ENCODE results near the gene SAMMSON. TPM values are rescaled to one million over a fixed set of nuclear protein-coding genes. Genes with fewer than 3 reads are reported as not detected.

Gene SAMMSON
- polyA plus RNA-seq, 4 donors = not detected

DNA sequence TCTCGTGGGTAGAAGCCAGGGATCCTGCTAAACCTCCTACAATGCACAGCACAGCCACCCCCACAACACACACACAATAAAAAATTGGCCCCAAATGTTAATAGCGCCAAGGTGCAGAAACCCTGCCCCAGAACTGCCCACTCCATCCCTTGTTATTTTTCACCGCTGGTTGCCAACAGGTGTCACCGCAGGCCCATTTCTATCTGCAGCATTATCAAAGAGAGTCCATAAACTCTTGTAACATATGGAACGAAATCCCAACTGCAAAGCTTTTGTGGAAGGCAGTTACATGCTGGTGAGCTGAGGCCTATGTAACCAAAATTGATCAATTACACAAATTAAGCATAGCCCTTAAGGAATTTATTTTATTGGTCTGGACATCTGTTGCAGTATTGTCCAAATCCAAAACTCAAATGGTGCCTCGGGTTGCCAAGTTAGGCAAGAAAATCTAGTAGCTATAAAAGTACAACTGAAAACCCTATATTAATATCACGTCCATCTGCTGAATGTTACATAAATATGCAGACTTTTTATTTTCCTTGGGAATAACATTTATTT lies 66.2 kb downstream of the SAMMSON start:
- no peaks in the 10 kb centered on the region for H3K4me1 ChIP-seq (ENCODE audit: control insufficient read depth in 3 of 3, insufficient read depth in 2 of 3, low read depth in 1 of 3, low read length in 2 of 3)
- no peaks in the 10 kb centered on the region for H3K9me3 ChIP-seq (ENCODE audit: control insufficient read depth in 2 of 2, insufficient read depth in 1 of 2, low read depth in 1 of 2, low read length in 1 of 2)
- FAIRE-seq = no peak
- 31 to 59% (median 46%) methylated on average over 7 of the region's 7 CpGs for WGBS, 3 donors
- peaks cover 0 to 9% (median 0%) of the 10 kb centered on the region in 3 donors for H3K27me3 ChIP-seq (ENCODE audit: control insufficient read depth in 3 of 3, insufficient read depth in 3 of 3, low read length in 3 of 3)
- no peak for DNase-seq
- H3K36me3 ChIP-seq (ENCODE audit: control insufficient read depth in 3 of 3, insufficient read depth in 2 of 3, low read depth in 1 of 3, low read length in 3 of 3) = no peaks in the 10 kb centered on the region
- H3K4me3 ChIP-seq (ENCODE audit: low read depth in 1 of 3, low read length in 3 of 3) = no peak overlapping the region
- H3K27ac ChIP-seq (ENCODE audit: low read depth in 1 of 3, low read length in 2 of 3) = no peak overlapping the region

DNA sequence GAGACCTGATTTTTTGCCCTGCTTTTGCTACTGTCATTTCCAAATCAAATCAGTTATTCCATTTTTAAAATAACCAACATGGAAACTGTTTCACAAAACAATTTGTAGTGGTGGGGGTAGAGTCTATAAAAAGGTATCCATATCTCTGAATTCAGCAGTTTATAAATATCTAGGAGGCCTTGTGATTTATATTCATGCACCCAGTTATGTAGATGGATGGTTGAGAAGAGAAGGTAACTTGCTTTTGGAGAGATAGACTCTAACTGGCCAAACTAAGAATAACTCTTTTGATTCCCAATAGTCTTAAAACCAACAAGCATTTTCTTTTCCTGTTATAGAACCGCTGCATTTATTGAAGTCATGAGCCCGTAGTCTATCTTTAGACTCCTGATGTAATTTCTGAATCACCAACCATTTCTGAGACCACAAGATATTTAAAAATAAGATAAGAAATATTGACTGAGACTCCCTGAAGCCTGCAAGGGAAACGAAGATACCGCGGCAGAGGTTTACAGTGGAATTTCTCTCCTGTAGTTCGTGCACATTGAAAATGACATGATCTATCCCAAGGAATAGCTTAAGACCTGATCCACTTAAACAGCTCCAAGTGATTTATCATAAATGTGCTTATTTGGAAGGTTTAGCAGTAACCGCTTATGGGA lies 68.5 kb downstream of the SAMMSON start:
- H3K4me3 ChIP-seq (ENCODE audit: low read depth in 1 of 3, low read length in 3 of 3) = no peak overlapping the region
- no peaks in the 10 kb centered on the region for H3K9me3 ChIP-seq (ENCODE audit: control insufficient read depth in 2 of 2, insufficient read depth in 1 of 2, low read depth in 1 of 2, low read length in 1 of 2)
- DNase-seq = no peak
- no peak overlapping the region for H3K27ac ChIP-seq (ENCODE audit: low read depth in 1 of 3, low read length in 2 of 3)
- WGBS, 3 donors = 60 to 67% (median 63%) methylated on average over 7 of the region's 7 CpGs
- FAIRE-seq = no peak
- no peaks in the 10 kb centered on the region for H3K36me3 ChIP-seq (ENCODE audit: control insufficient read depth in 3 of 3, insufficient read depth in 2 of 3, low read depth in 1 of 3, low read length in 3 of 3)
- H3K4me1 ChIP-seq (ENCODE audit: control insufficient read depth in 3 of 3, insufficient read depth in 2 of 3, low read depth in 1 of 3, low read length in 2 of 3) = no peaks in the 10 kb centered on the region
- peaks cover 0 to 7% (median 0%) of the 10 kb centered on the region in 3 donors for H3K27me3 ChIP-seq (ENCODE audit: control insufficient read depth in 3 of 3, insufficient read depth in 3 of 3, low read length in 3 of 3)

DNA sequence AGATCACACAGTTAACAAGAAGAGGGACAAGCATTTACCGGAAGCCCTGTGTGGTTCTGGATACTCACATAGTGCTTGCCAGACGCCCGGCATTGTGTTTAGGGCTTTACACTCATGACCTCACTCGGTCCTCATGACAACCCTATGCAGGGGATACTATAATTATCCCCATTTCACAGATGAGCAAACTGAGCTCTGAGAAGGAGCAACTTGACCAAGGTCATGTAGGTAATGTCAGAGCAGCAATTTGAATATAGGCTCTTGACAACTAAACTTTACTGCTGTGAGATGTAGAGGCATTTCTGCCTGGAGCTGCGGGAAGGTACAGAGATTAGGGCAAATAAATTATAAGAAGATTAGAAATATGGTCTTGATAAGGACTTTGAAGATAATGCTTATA lies 70.0 kb downstream of the SAMMSON start:
- no peak overlapping the region for H3K27ac ChIP-seq (ENCODE audit: low read depth in 1 of 3, low read length in 2 of 3)
- DNase-seq = no peak
- H3K36me3 ChIP-seq (ENCODE audit: control insufficient read depth in 3 of 3, insufficient read depth in 2 of 3, low read depth in 1 of 3, low read length in 3 of 3) = no peaks in the 10 kb centered on the region
- no peak overlapping the region for H3K4me3 ChIP-seq (ENCODE audit: low read depth in 1 of 3, low read length in 3 of 3)
- no peak for FAIRE-seq
- no peaks in the 10 kb centered on the region for H3K4me1 ChIP-seq (ENCODE audit: control insufficient read depth in 3 of 3, insufficient read depth in 2 of 3, low read depth in 1 of 3, low read length in 2 of 3)
- peaks cover 0 to 7% (median 2%) of the 10 kb centered on the region in 3 donors for H3K27me3 ChIP-seq (ENCODE audit: control insufficient read depth in 3 of 3, insufficient read depth in 3 of 3, low read length in 3 of 3)
- no peaks in the 10 kb centered on the region for H3K9me3 ChIP-seq (ENCODE audit: control insufficient read depth in 2 of 2, insufficient read depth in 1 of 2, low read depth in 1 of 2, low read length in 1 of 2)
- 73 to 83% (median 77%) methylated on average over 5 of the region's 5 CpGs for WGBS, 3 donors

DNA sequence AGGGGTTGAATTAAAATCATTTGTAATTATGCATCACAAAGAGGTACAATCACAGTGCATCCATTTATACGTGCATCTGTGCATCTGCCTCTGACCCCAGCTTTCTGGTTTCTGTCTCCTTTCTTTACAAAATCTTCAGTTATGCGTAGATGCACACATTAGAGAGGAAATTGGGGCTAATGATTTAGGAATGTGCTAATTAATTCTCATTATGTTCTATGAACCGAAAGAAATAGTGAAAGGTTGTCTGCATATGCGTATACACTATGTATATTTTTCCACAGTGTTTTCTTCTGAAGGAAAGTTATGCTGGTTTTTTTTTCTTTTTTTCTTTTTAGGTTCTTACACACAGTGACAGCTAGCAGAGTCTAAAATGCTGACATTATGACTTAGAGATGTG lies 71.6 kb downstream of the SAMMSON start:
- Histone ChIP-seq H3K27ac (ENCODE audit: low read depth in 1 of 3, low read length in 2 of 3) (no peak overlapping the region), H3K4me3 (ENCODE audit: low read depth in 1 of 3, low read length in 3 of 3) (no peak overlapping the region), H3K36me3 (ENCODE audit: control insufficient read depth in 3 of 3, insufficient read depth in 2 of 3, low read depth in 1 of 3, low read length in 3 of 3) (no peaks in the 10 kb centered on the region), H3K27me3 (ENCODE audit: control insufficient read depth in 3 of 3, insufficient read depth in 3 of 3, low read length in 3 of 3) (peaks cover 0 to 7% (median 2%) of the 10 kb centered on the region in 3 donors), H3K9me3 (ENCODE audit: control insufficient read depth in 2 of 2, insufficient read depth in 1 of 2, low read depth in 1 of 2, low read length in 1 of 2) (no peaks in the 10 kb centered on the region), H3K4me1 (ENCODE audit: control insufficient read depth in 3 of 3, insufficient read depth in 2 of 3, low read depth in 1 of 3, low read length in 2 of 3) (no peaks in the 10 kb centered on the region)
- DNase-seq = no peak
- FAIRE-seq = no peak
- WGBS, 3 donors = 71 to 74% (median 74%) methylated on average over 4 of the region's 4 CpGs

DNA sequence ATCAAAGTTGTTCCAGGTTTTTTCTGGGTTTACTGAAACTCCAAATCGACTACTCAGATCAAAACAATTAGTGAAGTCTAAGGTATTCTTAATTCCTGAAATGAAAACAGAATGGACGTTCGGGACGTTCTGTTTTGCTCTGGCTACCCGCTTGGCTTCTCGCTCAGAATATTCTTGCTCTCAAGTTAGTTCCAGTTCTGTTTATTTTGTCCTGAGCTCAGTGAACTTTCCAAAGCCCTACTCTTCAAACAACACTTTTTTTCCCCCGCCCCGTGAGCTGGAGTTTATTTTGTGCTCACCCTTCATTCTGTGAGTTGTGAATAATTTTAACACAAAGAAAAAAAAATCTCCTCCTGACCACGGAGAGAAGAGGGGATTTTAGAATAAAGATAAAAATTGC lies 72.6 kb downstream of the SAMMSON start:
- peaks cover 0 to 2% (median 0%) of the 10 kb centered on the region in 3 donors for H3K4me1 ChIP-seq (ENCODE audit: control insufficient read depth in 3 of 3, insufficient read depth in 2 of 3, low read depth in 1 of 3, low read length in 2 of 3)
- FAIRE-seq (no peak), DNase-seq (no peak)
- WGBS, 3 donors = 10 to 14% (median 10%) methylated on average over 9 of the region's 9 CpGs
- H3K27ac ChIP-seq (ENCODE audit: low read depth in 1 of 3, low read length in 2 of 3) = no peak overlapping the region
- no peaks in the 10 kb centered on the region for H3K36me3 ChIP-seq (ENCODE audit: control insufficient read depth in 3 of 3, insufficient read depth in 2 of 3, low read depth in 1 of 3, low read length in 3 of 3)
- peaks cover 0 to 7% (median 2%) of the 10 kb centered on the region in 3 donors for H3K27me3 ChIP-seq (ENCODE audit: control insufficient read depth in 3 of 3, insufficient read depth in 3 of 3, low read length in 3 of 3)
- H3K9me3 ChIP-seq (ENCODE audit: control insufficient read depth in 2 of 2, insufficient read depth in 1 of 2, low read depth in 1 of 2, low read length in 1 of 2) = no peaks in the 10 kb centered on the region
- H3K4me3 ChIP-seq (ENCODE audit: low read depth in 1 of 3, low read length in 3 of 3) = peak overlapping the region in 1 of 3 donors; percentile 24

DNA sequence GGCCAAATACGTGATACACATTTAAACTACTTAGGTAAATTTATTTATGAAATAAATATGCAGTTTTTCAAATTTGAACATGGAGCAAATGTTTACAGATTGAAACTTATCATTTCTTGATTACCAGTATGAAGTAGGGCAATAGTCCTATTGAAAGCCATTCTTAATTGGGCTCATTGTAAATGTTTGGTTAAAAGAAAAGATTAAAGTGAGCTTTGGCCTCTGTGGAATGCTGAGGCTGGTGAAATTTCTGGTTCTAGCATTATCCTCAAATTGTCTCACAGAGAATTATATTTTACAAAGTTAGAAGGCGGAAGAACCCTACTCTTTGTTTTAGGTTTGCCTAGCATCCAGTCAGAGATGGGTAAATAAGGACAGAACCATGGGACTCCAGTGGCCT lies 73.2 kb downstream of the SAMMSON start:
- no peak for FAIRE-seq
- 70 to 85% (median 83%) methylated on average over 2 of the region's 2 CpGs for WGBS, 3 donors

DNA sequence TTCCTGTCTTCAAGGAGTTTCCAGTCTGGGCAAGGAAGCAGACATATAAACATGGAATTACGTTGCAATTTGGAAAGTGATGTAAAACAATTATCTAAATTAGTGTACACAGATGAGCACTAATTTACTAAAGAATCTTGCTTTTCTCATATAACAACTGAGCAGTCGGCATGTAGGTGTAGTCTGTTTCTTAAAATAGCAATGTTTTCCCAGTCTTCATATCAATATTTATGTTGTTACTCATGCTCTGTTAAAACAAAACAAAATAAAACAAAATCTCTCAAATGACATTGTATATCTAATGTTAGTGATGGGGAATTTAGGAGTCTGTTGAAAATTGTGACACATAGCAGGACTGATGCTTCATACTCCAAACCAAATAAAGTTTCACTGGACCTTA lies 75.6 kb downstream of the SAMMSON start:
- Histone ChIP-seq H3K27me3 (ENCODE audit: control insufficient read depth in 3 of 3, insufficient read depth in 3 of 3, low read length in 3 of 3) (peaks cover 0 to 2% (median 0%) of the 10 kb centered on the region in 3 donors), H3K27ac (ENCODE audit: low read depth in 1 of 3, low read length in 2 of 3) (no peak overlapping the region), H3K9me3 (ENCODE audit: control insufficient read depth in 2 of 2, insufficient read depth in 1 of 2, low read depth in 1 of 2, low read length in 1 of 2) (peaks cover 0 to 6% of the 10 kb centered on the region in 2 donors), H3K4me3 (ENCODE audit: low read depth in 1 of 3, low read length in 3 of 3) (no peak overlapping the region), H3K4me1 (ENCODE audit: control insufficient read depth in 3 of 3, insufficient read depth in 2 of 3, low read depth in 1 of 3, low read length in 2 of 3) (peaks cover 0 to 2% (median 0%) of the 10 kb centered on the region in 3 donors), H3K36me3 (ENCODE audit: control insufficient read depth in 3 of 3, insufficient read depth in 2 of 3, low read depth in 1 of 3, low read length in 3 of 3) (no peaks in the 10 kb centered on the region)
- FAIRE-seq (no peak), DNase-seq (no peak)
- WGBS, 3 donors = 51 to 57% (median 53%) methylated on average over 2 of the region's 2 CpGs

More for the DNA sequence above, 73.2 kb downstream of the SAMMSON start:
- H3K4me3 ChIP-seq (ENCODE audit: low read depth in 1 of 3, low read length in 3 of 3) = no peak overlapping the region
- no peaks in the 10 kb centered on the region for H3K9me3 ChIP-seq (ENCODE audit: control insufficient read depth in 2 of 2, insufficient read depth in 1 of 2, low read depth in 1 of 2, low read length in 1 of 2)
- H3K27ac ChIP-seq (ENCODE audit: low read depth in 1 of 3, low read length in 2 of 3) = no peak overlapping the region
- peaks cover 0 to 2% (median 0%) of the 10 kb centered on the region in 3 donors for H3K4me1 ChIP-seq (ENCODE audit: control insufficient read depth in 3 of 3, insufficient read depth in 2 of 3, low read depth in 1 of 3, low read length in 2 of 3)
- no peak for DNase-seq
- no peaks in the 10 kb centered on the region for H3K36me3 ChIP-seq (ENCODE audit: control insufficient read depth in 3 of 3, insufficient read depth in 2 of 3, low read depth in 1 of 3, low read length in 3 of 3)
- peaks cover 0 to 3% (median 2%) of the 10 kb centered on the region in 3 donors for H3K27me3 ChIP-seq (ENCODE audit: control insufficient read depth in 3 of 3, insufficient read depth in 3 of 3, low read length in 3 of 3)

DNA sequence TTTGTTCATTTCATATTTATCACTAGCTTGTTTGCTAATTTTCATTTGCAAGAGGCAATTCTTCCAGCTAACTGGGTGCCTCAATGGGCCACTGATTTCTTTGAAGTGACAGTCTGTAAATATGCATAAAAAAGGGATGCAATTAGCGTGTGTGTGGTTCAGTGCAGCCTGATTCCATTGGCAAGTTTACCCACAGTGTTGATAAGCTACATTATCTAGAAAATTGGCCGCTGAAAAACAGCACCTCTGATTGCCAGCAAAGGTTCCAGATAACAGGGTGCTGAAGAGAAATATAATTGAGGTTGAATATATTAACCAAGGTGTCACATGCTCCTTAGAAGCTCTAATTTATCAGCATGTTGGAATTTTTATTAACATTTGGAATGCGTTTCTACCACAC lies 76.9 kb downstream of the SAMMSON start:
- Histone ChIP-seq H3K9me3 (ENCODE audit: control insufficient read depth in 2 of 2, insufficient read depth in 1 of 2, low read depth in 1 of 2, low read length in 1 of 2) (peaks cover 0 to 6% of the 10 kb centered on the region in 2 donors), H3K4me3 (ENCODE audit: low read depth in 1 of 3, low read length in 3 of 3) (no peak overlapping the region), H3K27me3 (ENCODE audit: control insufficient read depth in 3 of 3, insufficient read depth in 3 of 3, low read length in 3 of 3) (peaks cover 0 to 2% (median 0%) of the 10 kb centered on the region in 3 donors), H3K4me1 (ENCODE audit: control insufficient read depth in 3 of 3, insufficient read depth in 2 of 3, low read depth in 1 of 3, low read length in 2 of 3) (peaks cover 0 to 2% (median 0%) of the 10 kb centered on the region in 3 donors), H3K36me3 (ENCODE audit: control insufficient read depth in 3 of 3, insufficient read depth in 2 of 3, low read depth in 1 of 3, low read length in 3 of 3) (no peaks in the 10 kb centered on the region), H3K27ac (ENCODE audit: low read depth in 1 of 3, low read length in 2 of 3) (no peak overlapping the region)
- FAIRE-seq (no peak), DNase-seq (no peak)
- 11 to 47% (median 35%) methylated on average over 3 of the region's 3 CpGs for whole genome bisulfite sequencing, 3 donors
